Measurements from ENCODE around the gene SIRT5.

The SIRT5 gene

GRCh38 chr6:13589801-13590200, 15.4 kb downstream of the SIRT5 start:
- no peak for DNase-seq (ENCODE audit: low read depth)

- DNase-seq (ENCODE audit: low read depth) = no peak
Observed at GRCh38 chr6:13590574-13591153, 16.3 kb downstream of the SIRT5 start.

- DNase-seq (ENCODE audit: low read depth) = no peak
Observed at GRCh38 chr6:13591205-13591921, 17.0 kb downstream of the SIRT5 start.

GRCh38 chr6:13593103-13593502, 18.7 kb downstream of the SIRT5 start:
- DNase-seq (ENCODE audit: low read depth) = no peak

GRCh38 chr6:13593720-13594119, 19.3 kb downstream of the SIRT5 start:
- DNase-seq (ENCODE audit: low read depth) = no peak

GRCh38 chr6:13597073-13597472, 22.7 kb downstream of the SIRT5 start:
- DNase-seq (ENCODE audit: low read depth) = no peak

- no peak for DNase-seq (ENCODE audit: low read depth)
Observed at GRCh38 chr6:13600036-13600435, 25.6 kb downstream of the SIRT5 start.

GRCh38 chr6:13604135-13604534, 29.7 kb downstream of the SIRT5 start:
- no peak for DNase-seq (ENCODE audit: low read depth)

GRCh38 chr6:13604546-13605416, 30.4 kb downstream of the SIRT5 start:
- DNase-seq (ENCODE audit: low read depth) = no peak

- DNase-seq (ENCODE audit: low read depth) = no peak
Observed at GRCh38 chr6:13605634-13606033, 31.2 kb downstream of the SIRT5 start.

- DNase-seq (ENCODE audit: low read depth) = no peak
Observed at GRCh38 chr6:13611715-13612114, 37.3 kb downstream of the SIRT5 start.

GRCh38 chr6:13613029-13613594, 38.7 kb downstream of the SIRT5 start:
- DNase-seq (ENCODE audit: low read depth) = no peak

GRCh38 chr6:13614126-13614925, 39.9 kb downstream of the SIRT5 start:
- peak; percentile 64 for DNase-seq (ENCODE audit: low read depth)

- peak; percentile 99 for DNase-seq (ENCODE audit: low read depth)
Observed at GRCh38 chr6:13614926-13615791, 40.8 kb downstream of the SIRT5 start, which contains the start of gene NOL7. Gene NOL7 (plus strand): TSS chr6:13615335. CDS start chr6:13615359, 24 bp downstream.

GRCh38 chr6:13615792-13616120, 41.4 kb downstream of the SIRT5 start:
- DNase-seq (ENCODE audit: low read depth) = peak; percentile 68

GRCh38 chr6:13617066-13617465, 42.7 kb downstream of the SIRT5 start:
- peak; percentile 5 for DNase-seq (ENCODE audit: low read depth)

- peak; percentile 66 for DNase-seq (ENCODE audit: low read depth)
Observed at GRCh38 chr6:13624871-13625288, 50.5 kb downstream of the SIRT5 start.

- no peak for DNase-seq (ENCODE audit: low read depth)
Observed at GRCh38 chr6:13629459-13630116, 55.2 kb downstream of the SIRT5 start.

GRCh38 chr6:13630499-13630898, 56.1 kb downstream of the SIRT5 start:
- DNase-seq (ENCODE audit: low read depth) = no peak

- DNase-seq (ENCODE audit: low read depth) = no peak
Observed at GRCh38 chr6:13633343-13633742, 58.9 kb downstream of the SIRT5 start.
